Lower leg skin (tissue), 3 donors: ENCODE results near the gene CMTR2.

ENCODE experiments used
- CTCF ChIP-seq, 3 donors: fragments of 450-650 bp; IDR thresholded peaks; one replicate each; pipeline ENCODE4 v1.5.1; 2016; ENCODE audit warnings: antibody characterized with exemption in 3 of 3, mild to moderate bottlenecking in 3 of 3, moderate library complexity in 2 of 3
- POLR2A ChIP-seq, 2 donors: fragments of 450-650 bp; IDR thresholded peaks; one replicate each; pipeline ENCODE4 v1.6.1; 2016 to 2017; ENCODE audit warnings: antibody characterized with exemption in 2 of 2, mild to moderate bottlenecking in 1 of 2, moderate library complexity in 1 of 2

- TF ChIP-seq POLR2A (IDR thresholded peaks at IDR 0.05) = no peak
- TF ChIP-seq CTCF (IDR thresholded peaks at IDR 0.05) = no peak
Observed at GRCh38 chr16:71258372-71258771, 30.8 kb downstream of the CMTR2 start.
